ENCODE results near the gene VIPR2. TPM values are rescaled to one million over a fixed set of nuclear protein-coding genes. Genes with fewer than 3 reads are reported as not detected.
"Not testable (repeated sequence)": the region's sequence is repeated elsewhere in the genome, so short reads cannot be mapped to it uniquely, and the experiment has no call there.

The VIPR2 gene
- polyA plus RNA-seq, 3 donors = 2.1 to 3.4 (median 2.5) TPM

DNA sequence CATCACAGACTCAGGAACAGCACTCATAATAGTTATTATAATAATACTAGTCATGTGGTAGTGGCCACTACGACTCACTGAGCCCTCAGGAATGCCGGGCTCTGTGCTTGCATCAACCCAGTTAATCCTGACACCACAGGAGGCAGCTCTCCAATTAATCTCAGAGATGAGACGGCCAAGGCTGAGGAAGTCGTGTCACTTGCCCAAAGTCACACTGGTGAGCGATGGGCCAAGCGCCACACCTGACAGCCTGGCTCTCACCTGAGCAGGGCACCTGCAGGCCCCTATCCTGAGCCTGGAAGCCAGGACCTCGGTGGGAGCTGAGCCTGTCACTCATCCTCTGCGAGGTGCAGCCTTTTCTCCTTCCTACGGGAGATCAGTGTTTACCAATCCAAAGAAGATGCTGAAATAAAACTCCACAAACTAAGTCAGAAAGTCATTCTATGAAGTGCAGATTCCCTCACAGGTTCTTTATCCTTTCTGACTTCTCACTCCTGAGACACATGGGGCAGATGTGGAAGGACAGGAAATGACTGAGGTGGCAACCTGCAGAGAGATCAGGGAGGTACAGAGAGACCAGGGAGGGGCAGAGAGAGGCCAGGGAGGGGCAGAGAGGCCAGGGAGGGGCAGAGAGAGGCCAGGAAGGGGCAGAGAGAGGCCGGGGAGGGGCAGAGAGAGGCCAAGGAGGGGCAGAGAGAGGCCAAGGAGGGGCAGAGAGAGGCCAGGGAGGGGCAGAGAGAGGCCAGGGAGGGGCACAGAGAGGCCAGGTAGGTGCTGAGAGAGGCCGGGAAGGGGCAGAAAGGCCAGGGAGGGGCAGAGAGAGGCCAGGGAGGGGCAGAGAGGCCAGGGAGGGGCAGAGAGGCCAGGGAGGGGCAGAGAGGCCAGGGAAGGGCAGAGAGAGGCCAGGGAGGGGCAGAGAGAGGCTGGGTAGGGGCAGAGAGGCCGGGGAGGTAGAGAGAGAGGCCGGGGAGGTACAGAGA, 38.5 kb downstream of the VIPR2 start:
- DNase-seq = no peak

GRCh38 chr7:159105066-159105780, 39.4 kb downstream of the VIPR2 start:
- no peak for DNase-seq

GRCh38 chr7:159104188-159104920, 40.3 kb downstream of the VIPR2 start:
- no peak for DNase-seq

DNA sequence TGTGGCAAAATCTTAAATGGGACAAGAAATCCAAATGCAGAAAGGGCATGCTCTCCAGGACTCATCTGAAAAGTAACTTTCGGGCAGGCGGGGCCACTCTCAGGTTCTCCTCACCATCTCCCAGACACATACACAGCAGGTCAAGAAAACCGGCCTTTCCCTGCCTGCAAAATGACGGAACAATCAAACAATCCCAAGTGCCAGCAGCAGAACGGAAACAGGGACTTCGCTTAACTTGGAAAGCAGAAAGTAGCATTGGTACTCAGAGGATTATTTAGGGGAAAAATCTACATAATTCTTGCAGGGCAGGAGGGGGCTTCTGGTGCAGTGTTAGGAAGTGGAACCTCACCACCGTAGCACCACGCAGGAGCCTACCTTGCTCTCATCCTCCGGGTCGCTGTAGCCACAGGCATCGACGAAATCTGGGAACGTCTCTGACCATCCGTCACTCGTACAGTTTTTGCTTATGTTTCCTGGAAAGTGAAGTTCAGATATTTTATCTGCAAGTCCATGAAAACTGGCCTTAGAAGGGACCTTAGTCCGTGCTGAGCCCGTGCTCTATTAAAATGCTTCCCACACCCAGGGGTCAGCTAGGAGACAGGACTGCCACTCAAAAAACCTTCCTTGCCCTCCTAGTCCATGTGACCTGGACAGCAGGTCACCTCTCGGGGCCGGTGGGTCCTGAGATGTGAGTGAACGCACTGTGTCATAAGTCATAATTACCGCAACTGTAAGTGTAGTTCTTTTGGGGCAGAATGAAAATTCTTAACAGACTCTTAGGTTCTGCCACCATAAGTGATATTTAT, 41.1 kb downstream of the VIPR2 start:
- DNase-seq = no peak

- DNase-seq = no peak
Measured at GRCh38 chr7:159102681-159103381, 41.8 kb downstream of the VIPR2 start.

GRCh38 chr7:159101661-159102091, 43.0 kb downstream of the VIPR2 start:
- not testable (repeated sequence) for DNase-seq

GRCh38 chr7:159101083-159101395, 43.6 kb downstream of the VIPR2 start:
- DNase-seq = not testable (repeated sequence)

DNA sequence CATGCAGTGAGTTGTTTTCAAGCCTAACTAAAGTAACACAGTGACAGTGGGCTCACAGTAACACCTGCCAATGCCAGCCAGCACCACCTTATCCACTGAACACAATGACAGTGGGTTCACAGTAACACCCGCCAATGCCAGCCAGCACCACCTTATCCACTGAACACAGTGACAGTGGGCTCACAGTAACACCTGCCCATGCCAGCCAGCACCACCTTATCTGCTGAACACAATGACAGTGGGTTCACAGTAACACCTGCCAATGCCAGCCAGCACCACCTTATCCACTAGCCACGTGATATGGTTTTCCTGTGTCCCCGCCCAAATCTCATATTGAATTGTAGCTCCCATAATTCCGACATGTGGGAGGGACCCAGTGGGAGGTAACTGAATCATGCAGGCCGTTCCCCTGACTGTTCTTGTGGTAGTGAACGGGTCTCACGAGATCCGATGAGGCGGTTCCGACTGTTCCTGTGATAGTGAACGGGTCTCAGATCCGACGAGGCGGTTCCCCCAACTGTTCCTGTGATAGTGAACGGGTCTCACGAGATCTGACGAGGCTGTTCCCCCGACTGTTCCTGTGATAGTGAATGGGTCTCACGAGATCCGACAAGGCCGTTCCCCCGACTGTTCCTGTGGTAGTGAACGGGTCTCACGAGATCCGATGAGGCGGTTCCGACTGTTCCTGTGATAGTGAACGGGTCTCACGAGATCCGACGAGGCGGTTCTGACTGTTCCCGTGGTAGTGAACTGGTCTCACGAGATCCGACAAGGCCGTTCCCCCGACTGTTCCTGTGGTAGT, 44.2 kb downstream of the VIPR2 start:
- not testable (repeated sequence) for DNase-seq

- DNase-seq = no peak
Measured at GRCh38 chr7:159099711-159100231, 44.9 kb downstream of the VIPR2 start.

DNA sequence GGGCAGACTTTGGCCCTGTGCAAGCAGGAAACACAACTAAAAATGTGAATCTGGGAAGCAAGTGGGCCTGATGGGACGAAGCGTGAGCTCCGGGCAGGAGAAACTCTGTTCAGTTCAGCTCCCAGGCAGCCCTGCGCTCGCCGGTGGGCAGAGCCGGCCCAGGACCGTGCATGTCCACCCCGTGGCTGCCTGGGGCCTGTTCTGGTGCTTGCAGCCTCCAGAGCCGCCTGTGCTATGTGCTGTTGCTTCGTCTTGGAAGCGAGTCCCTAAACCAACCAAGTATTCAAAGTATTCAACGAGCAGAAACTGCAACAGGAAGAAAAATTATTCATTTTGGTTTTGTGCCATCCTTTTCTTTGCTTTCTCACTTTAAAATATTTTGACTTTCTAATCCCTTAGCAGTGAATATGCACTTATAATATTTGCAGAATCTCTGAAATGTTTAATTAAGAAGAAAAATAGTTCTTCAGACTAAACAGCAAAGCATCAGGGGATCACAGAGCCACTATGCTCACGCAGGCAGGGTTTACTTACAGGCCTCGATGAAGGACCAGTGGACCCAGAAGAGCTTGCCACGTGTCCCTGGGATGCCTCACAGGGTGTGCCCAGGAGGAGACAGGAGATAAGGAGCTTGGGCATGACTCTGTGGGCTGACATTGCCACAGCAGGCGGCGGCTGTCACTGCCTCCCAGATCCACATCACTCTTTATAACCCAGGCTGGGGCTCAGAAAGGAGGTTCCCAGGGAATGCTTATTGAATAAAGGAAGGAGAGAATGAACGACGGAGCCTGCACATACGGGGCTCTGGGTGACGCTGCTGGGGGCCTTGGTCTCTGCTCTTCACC, 45.6 kb downstream of the VIPR2 start:
- no peak for DNase-seq

GRCh38 chr7:159098424-159098786, 46.3 kb downstream of the VIPR2 start:
- DNase-seq = no peak

DNA sequence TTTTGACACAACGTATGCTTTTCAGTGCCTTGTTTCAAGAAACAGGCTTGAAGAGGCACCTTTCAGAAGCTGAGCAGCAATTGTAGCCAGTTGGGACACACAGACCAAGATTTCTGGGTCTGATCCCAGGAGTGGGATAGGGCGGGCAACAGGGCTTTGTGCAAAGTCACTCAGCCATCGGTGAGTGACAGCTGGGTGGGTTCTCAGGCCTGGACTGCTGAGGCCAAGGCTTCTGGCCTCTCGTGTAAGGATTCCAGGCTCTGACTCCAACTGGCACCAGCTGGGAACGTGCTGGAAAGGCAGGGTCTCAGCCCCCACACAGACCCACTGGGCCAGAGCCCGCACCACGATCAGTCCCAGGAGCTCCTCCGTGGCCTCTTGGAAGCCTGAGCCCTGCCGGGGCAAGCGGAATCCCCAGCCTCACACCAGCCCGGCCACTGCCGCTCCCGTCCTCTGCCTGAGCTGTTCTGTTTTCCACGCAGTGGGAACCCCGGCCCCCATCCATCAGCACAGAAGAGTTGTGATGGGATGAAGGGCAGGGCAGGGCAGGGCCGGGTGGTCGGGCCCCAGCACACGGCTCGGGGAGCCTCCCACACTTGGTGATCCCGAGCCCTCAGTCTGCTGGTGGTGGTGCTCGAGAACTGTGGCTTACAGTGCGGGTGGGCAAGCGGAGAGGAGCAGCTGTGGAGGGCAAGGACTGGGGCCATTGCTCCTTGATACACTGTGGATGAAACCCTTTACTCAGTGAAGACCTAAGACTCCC, 46.8 kb downstream of the VIPR2 start:
- DNase-seq = no peak

GRCh38 chr7:159096736-159097581, 47.7 kb downstream of the VIPR2 start:
- no peak for DNase-seq

GRCh38 chr7:159095979-159096411, 48.7 kb downstream of the VIPR2 start:
- DNase-seq = no peak

DNA sequence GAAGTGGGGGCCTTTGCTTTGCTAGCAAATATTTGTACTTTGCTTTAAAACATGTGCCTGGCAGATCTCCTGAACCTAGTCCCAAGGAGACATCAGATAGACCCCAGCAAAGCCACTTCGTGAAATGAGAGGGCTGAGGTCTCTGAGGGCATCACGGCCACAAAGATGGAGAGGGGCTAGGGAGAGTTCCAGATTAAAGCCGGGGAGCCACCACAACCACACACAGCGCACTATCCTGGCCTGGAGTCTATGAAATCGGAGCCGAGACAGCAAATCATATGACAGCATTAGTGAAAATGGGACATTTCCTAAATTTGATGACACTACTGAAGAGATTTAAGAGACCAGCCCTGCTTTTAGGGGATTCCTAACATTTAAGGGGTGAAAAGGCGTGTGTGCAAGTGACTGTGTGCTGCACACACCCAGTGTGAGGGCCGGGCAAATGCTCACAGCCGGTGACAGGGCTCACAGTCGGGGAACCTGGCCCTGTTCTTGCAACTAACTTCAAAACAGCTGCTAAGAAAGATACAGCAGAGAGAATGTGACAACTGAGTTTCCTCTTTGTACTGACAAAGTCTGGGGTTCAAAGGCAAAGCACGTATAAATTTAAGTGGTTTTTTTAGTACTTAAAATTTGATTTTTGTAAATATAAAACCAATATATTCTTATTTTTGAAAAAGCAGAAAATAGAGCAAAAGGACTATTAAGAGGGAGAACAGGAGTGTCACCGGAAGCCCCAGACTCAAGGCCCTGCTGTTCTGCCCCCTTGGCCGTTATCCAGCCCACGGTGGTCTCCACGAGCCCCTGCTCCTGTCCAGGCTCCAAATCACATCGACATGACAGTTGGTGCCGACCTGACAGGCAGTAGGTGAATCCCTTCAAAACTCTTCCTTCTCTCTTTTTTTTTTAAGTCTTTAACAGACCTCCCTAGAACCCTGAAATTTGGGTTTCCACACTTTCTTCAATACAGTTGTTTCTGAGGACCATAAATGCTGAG, 49.5 kb downstream of the VIPR2 start:
- DNase-seq = no peak
